ENCODE measurements around the gene LIPC.

GRCh38 chr15:58459560-58459959 lies 27.8 kb downstream of the LIPC start:
- TF ChIP-seq EZH2 (IDR thresholded peaks at IDR 0.05; ENCODE audit: low read length, missing control alignments) = no peak
- no peak for TF ChIP-seq CTCF (conservative IDR thresholded peaks at IDR 0.05 in 1 of 2, IDR thresholded peaks at IDR 0.05 in 1 of 2; ENCODE audit: low read depth in 1 of 2, low read length in 2 of 2)
